SK-N-SH (cell line): ENCODE measurements around the gene MFAP1. TPM values are rescaled to one million over a fixed set of nuclear protein-coding genes. Genes with fewer than 3 reads are reported as not detected.

Experiments
- CTCF ChIA-PET: fragments of 300-600, 350-600 bp; formaldehyde crosslinking; extraction: SDS; loops from one replicate; lab custom pipeline; 2021; lab: Yijun Ruan, JAX
- POLR2A ChIA-PET: fragments of 350-600 bp; sonication (Branson Sonifier 250); formaldehyde crosslinking; extraction: SDS; loops from one replicate; lab custom pipeline; 2020; ENCODE audit warnings: antibody characterized with exemption, inconsistent platforms; lab: Yijun Ruan, JAX
- DNase-seq: peaks from one replicate; pipeline ENCODE4 v3.0.0; 2012
- H2AFZ ChIP-seq: fragments of 200-600 bp; sonication (generic); 2 replicates; pipeline ENCODE4 v1.8.1; 2016; ENCODE audit warnings: antibody characterized with exemption, mild to moderate bottlenecking, low read depth
- H3F3A ChIP-seq: fragments of 200-600 bp; sonication (generic); replicated peaks from 2 replicates; pipeline ENCODE3; 2016; ENCODE audit warnings: antibody characterized with exemption, mild to moderate bottlenecking; ENCODE audit not compliant: insufficient read depth
- H3K27ac ChIP-seq, 2 experiments: fragments of 200-500 bp in 1 of 2; fragments of 200-600 bp in 1 of 2; sonication (Bioruptor generic) in 1 of 2; sonication (generic), shearing (Covaris generic) in 1 of 2; 2 replicates each; pipeline versions ENCODE4 v1.5.1 to v1.6.1; 2014 to 2016; ENCODE audit warnings: low read depth in 2 of 2, inconsistent platforms in 1 of 2, low read length in 1 of 2, mild to moderate bottlenecking in 1 of 2, mixed read lengths in 1 of 2
- H3K27me3 ChIP-seq: fragments of 200-600 bp; sonication (generic), shearing (Covaris generic); 2 replicates; pipeline ENCODE4 v1.6.1; 2016; ENCODE audit warnings: mixed run types; ENCODE audit not compliant: insufficient read depth
- H3K36me3 ChIP-seq, 2 experiments: fragments of 200-500 bp in 1 of 2; fragments of 200-600 bp in 1 of 2; sonication (Bioruptor generic) in 1 of 2; sonication (generic) in 1 of 2; replicated peaks in 1 of 2; 2 replicates each; pipeline versions ENCODE3 to v1.5.1; 2014 to 2016; ENCODE audit warnings: low read length in 1 of 2, mild to moderate bottlenecking in 1 of 2; ENCODE audit not compliant: insufficient read depth in 2 of 2, control insufficient read depth in 1 of 2
- H3K4me1 ChIP-seq, 2 experiments: fragments of 200-500 bp in 1 of 2; fragments of 200-600 bp in 1 of 2; sonication (Bioruptor generic) in 1 of 2; sonication (generic), shearing (Covaris generic) in 1 of 2; 2 replicates each; pipeline versions ENCODE4 v1.5.1 to v1.6.1; 2014 to 2016; ENCODE audit warnings: low read depth in 1 of 2, low read length in 1 of 2, mixed run types in 1 of 2; ENCODE audit not compliant: insufficient read depth in 2 of 2, control insufficient read depth in 1 of 2
- H3K4me2 ChIP-seq: fragments of 200-600 bp; sonication (generic), shearing (Covaris generic); 2 replicates; pipeline ENCODE4 v1.6.1; 2017; ENCODE audit warnings: mixed run types
- H3K4me3 ChIP-seq, 2 experiments: fragments of 200-500 bp in 1 of 2; fragments of 200-600 bp in 1 of 2; sonication (Bioruptor generic) in 1 of 2; sonication (generic), shearing (Covaris generic) in 1 of 2; 2 replicates each; pipeline versions ENCODE4 v1.5.1 to v1.8.1; 2014 to 2016; ENCODE audit warnings: low read depth in 2 of 2, inconsistent platforms in 1 of 2, low read length in 1 of 2, mild to moderate bottlenecking in 1 of 2, mixed read lengths in 1 of 2, moderate library complexity in 1 of 2
- H3K79me2 ChIP-seq: fragments of 200-600 bp; sonication (generic); 2 replicates; pipeline ENCODE4 v1.8.1; 2017; ENCODE audit warnings: mild to moderate bottlenecking; ENCODE audit not compliant: insufficient read depth
- H3K9ac ChIP-seq: fragments of 200-600 bp; sonication (generic); 2 replicates; pipeline ENCODE4 v1.6.1; 2017; ENCODE audit warnings: mixed run types
- H3K9me2 ChIP-seq: fragments of 200-600 bp; sonication (generic); 2 replicates; pipeline ENCODE4 v1.6.1; 2017; ENCODE audit warnings: mixed run types
- H3K9me3 ChIP-seq: fragments of 200-600 bp; sonication (generic); 2 replicates; pipeline ENCODE4 v1.6.1; 2017; ENCODE audit warnings: mixed run types, mild to moderate bottlenecking, moderate library complexity
- H4K20me1 ChIP-seq: fragments of 200-600 bp; sonication (generic); 2 replicates; pipeline ENCODE4 v1.6.1; 2017; ENCODE audit warnings: mild to moderate bottlenecking, mixed run types; ENCODE audit not compliant: insufficient read depth
- CHD2 ChIP-seq: fragments of 150-350 bp; IDR thresholded peaks from 2 replicates; pipeline ENCODE4 v1.6.1; 2018; ENCODE audit warnings: low read length; ENCODE audit not compliant: partially characterized antibody
- EP300 ChIP-seq, 2 experiments: IDR thresholded peaks; 2 replicates each; pipeline versions ENCODE4 v1.4.0 to v1.6.1; 2012; ENCODE audit warnings: borderline replicate concordance in 1 of 2, low read depth in 1 of 2, low read length in 1 of 2
- FOXJ3 ChIP-seq: sonication (generic); formaldehyde crosslinking; IDR thresholded peaks from 2 replicates; pipeline ENCODE4 v1.5.1; 2020; ENCODE audit warnings: mild to moderate bottlenecking, missing genetic modification reagents
- GABPA ChIP-seq: IDR thresholded peaks from 2 replicates; pipeline ENCODE4 v1.4.0; 2012; ENCODE audit warnings: low read depth, mild to moderate bottlenecking
- JUND ChIP-seq: IDR thresholded peaks from 2 replicates; pipeline ENCODE4 v1.4.0; 2012
- MXI1 ChIP-seq: IDR thresholded peaks from 2 replicates; pipeline ENCODE4 v1.6.1; 2012; ENCODE audit warnings: mild to moderate bottlenecking, low read depth, low read length, improper control_type of control experiment
- NFIC ChIP-seq: IDR thresholded peaks from 2 replicates; pipeline ENCODE4 v1.4.0; 2012; ENCODE audit warnings: borderline replicate concordance
- RAD21 ChIP-seq: IDR thresholded peaks from 2 replicates; pipeline ENCODE4 v1.6.1; 2012; ENCODE audit warnings: mild to moderate bottlenecking, low read length
- RCOR1 ChIP-seq: fragments of 150-350 bp; IDR thresholded peaks from 2 replicates; pipeline ENCODE4 v1.6.1; 2017; ENCODE audit warnings: antibody characterized with exemption, low read length
- RFX5 ChIP-seq: IDR thresholded peaks from 2 replicates; pipeline ENCODE4 v1.6.1; 2012; ENCODE audit warnings: mild to moderate bottlenecking, improper control_type of control experiment, low read length
- SIN3A ChIP-seq: IDR thresholded peaks from 2 replicates; pipeline ENCODE4 v1.6.1; 2012; ENCODE audit warnings: low read depth, mild to moderate bottlenecking, low read length, moderate library complexity, borderline replicate concordance
- SMC3 ChIP-seq: IDR thresholded peaks from 2 replicates; pipeline ENCODE4 v1.6.1; 2012; ENCODE audit warnings: low read depth, low read length, improper control_type of control experiment
- TEAD4 ChIP-seq: IDR thresholded peaks from 2 replicates; pipeline ENCODE4 v1.4.0; 2012; ENCODE audit warnings: mild to moderate bottlenecking, borderline replicate concordance; ENCODE audit not compliant: insufficient read depth
- WGBS: methylation state at CpG from one replicate; pipeline ENCODE4 v1.1.6; 2017; ENCODE audit warnings: low lambda C conversion rate; 5-methylcytosine and 5-hydroxymethylcytosine counted together
- polyA plus RNA-seq, 3 experiments: library from polyadenylated mRNA; depleted of rRNA; stranded (reverse); fragments of >200 nt; gene quantifications; 2 replicates each; pipeline ENCODE4 v1.2.3, GENCODE V29; 2012
- TF ChIP-seq, protein P1 (sequence below): fragments of 150-350 bp; IDR thresholded peaks from 2 replicates; pipeline ENCODE4 v1.6.1; 2016; ENCODE audit warnings: mild to moderate bottlenecking, low read depth, low read length
- TF ChIP-seq, protein P2 (sequence below): fragments of 200-600 bp; sonication (generic); IDR thresholded peaks from 2 replicates; pipeline ENCODE4 v1.6.1; 2017; ENCODE audit warnings: antibody characterized with exemption, mild to moderate bottlenecking, moderate library complexity
- TF ChIP-seq, protein P3 (sequence below): IDR thresholded peaks from 2 replicates; pipeline ENCODE4; 2012

The MFAP1 gene
- polyA plus RNA-seq, 1 of the 3 experiments (the other 2 are of a cell fraction) = 16.5 TPM

DNA sequence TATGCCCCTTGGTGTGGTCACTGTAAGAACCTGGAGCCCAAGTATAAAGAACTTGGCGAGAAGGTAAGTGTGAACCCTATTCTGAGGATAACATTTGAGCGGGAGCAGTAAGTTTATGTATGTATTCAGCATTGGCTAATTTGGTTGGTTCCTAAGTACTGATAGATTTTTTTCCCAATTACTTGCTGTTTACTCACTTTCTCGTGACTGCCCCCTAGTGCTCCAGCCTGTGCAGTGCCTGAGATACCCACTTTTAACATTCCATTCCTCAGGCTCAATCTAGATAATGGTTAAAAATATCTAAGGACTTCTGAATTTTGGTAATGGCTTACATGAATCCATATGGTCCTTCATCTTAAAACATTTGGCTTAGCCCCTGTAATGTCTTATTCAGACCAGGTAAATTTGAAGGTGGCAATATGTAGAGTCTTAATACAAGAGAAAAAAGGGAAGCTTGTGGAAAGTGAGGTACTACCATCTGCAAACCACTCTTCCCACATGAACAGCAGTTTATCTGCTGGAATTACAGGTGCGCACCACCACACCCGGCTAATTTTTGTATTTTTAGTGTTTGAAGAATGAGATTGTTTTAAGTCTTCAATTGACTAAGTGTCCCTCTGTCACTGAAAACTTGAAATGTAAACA lies 54.8 kb downstream of the MFAP1 start:
- no peaks in the 10 kb centered on the region for H3K9me3 ChIP-seq
- H3K9me2 ChIP-seq = no peaks in the 10 kb centered on the region
- TF ChIP-seq MXI1 (no peak), RAD21 (peak; percentile 65), SMC3 (peak; percentile 40)
- TF ChIP-seq, protein P1, sequence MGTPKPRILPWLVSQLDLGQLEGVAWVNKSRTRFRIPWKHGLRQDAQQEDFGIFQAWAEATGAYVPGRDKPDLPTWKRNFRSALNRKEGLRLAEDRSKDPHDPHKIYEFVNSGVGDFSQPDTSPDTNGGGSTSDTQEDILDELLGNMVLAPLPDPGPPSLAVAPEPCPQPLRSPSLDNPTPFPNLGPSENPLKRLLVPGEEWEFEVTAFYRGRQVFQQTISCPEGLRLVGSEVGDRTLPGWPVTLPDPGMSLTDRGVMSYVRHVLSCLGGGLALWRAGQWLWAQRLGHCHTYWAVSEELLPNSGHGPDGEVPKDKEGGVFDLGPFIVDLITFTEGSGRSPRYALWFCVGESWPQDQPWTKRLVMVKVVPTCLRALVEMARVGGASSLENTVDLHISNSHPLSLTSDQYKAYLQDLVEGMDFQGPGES = no peak
- TF ChIP-seq, protein P2, sequence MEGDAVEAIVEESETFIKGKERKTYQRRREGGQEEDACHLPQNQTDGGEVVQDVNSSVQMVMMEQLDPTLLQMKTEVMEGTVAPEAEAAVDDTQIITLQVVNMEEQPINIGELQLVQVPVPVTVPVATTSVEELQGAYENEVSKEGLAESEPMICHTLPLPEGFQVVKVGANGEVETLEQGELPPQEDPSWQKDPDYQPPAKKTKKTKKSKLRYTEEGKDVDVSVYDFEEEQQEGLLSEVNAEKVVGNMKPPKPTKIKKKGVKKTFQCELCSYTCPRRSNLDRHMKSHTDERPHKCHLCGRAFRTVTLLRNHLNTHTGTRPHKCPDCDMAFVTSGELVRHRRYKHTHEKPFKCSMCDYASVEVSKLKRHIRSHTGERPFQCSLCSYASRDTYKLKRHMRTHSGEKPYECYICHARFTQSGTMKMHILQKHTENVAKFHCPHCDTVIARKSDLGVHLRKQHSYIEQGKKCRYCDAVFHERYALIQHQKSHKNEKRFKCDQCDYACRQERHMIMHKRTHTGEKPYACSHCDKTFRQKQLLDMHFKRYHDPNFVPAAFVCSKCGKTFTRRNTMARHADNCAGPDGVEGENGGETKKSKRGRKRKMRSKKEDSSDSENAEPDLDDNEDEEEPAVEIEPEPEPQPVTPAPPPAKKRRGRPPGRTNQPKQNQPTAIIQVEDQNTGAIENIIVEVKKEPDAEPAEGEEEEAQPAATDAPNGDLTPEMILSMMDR = peak; percentile 91
- ChIA-PET CTCF (interaction anchor here (0.7 to 2.9 kb wide), 11 partner anchors 9 to 256 kb away, joined by 3 to 14 read pairs (median 5); partner anchors contain the start of genes HYPK, SERF2 and SERINC4), POLR2A (interaction anchor here (1.0 kb wide), 1 partner anchor 21 kb away, joined by 4 read pairs; no protein-coding TSS in a partner anchor)
- 60% methylated on average over 5 of the region's 5 CpGs for WGBS
- H3K79me2 ChIP-seq = no peaks in the 10 kb centered on the region
- no peak overlapping the region for H2AFZ ChIP-seq
- DNase-seq = peak; percentile 72
- H3F3A ChIP-seq = peaks cover 52% of the 10 kb centered on the region
- peak overlapping the region in 1 of 2 experiments; percentile 7; a peak in 1 of 4 replicates for H3K27ac ChIP-seq
- no peaks in the 10 kb centered on the region for H3K27me3 ChIP-seq
- H3K36me3 ChIP-seq = peaks cover 74 to 75% of the 10 kb centered on the region in 2 experiments
- no peak overlapping the region for H3K4me3 ChIP-seq
- no peaks in the 10 kb centered on the region for H3K4me1 ChIP-seq
- peaks cover 3% of the 10 kb centered on the region; the same call in 1 of the 2 replicates for H4K20me1 ChIP-seq
- no peak overlapping the region for H3K4me2 ChIP-seq
- no peak overlapping the region for H3K9ac ChIP-seq

- Histone ChIP-seq H3K36me3 (peaks cover 59 to 87% of the 10 kb centered on the region in 2 experiments), H4K20me1 (no peaks in the 10 kb centered on the region; the same call in 1 of the 2 replicates), H3K4me2 (no peak overlapping the region), H3K4me1 (no peaks in the 10 kb centered on the region), H3K9me3 (no peaks in the 10 kb centered on the region), H2AFZ (no peak overlapping the region), H3K9me2 (no peaks in the 10 kb centered on the region), H3K9ac (no peak overlapping the region), H3F3A (peaks cover 25% of the 10 kb centered on the region), H3K27ac (peak overlapping the region; percentile 54 to 72), H3K4me3 (no peak overlapping the region), H3K27me3 (no peaks in the 10 kb centered on the region), H3K79me2 (peaks cover 9% of the 10 kb centered on the region)
- ChIA-PET CTCF (interaction anchor here (1.0 to 1.6 kb wide), 2 partner anchors 9 to 14 kb away, joined by 3 to 5 read pairs; partner anchors contain the start of gene ELL3), POLR2A (interaction anchor here (0.5 kb wide), 1 partner anchor 8 kb away, joined by 4 read pairs; no protein-coding TSS in a partner anchor)
- 53% methylated on average over 2 of the region's 2 CpGs for WGBS
- DNase-seq = peak; percentile 53
- TF ChIP-seq, protein P1 = no peak
- TF ChIP-seq RFX5 (no peak), FOXJ3 (CRISPR knock-in tag) (no peak), CHD2 (no peak), GABPA (no peak), RAD21 (no peak), SIN3A (no peak), RCOR1 (no peak), SMC3 (no peak), EP300 (IDR thresholded peaks at IDR 0.05; ENCODE audit: borderline replicate concordance in 1 of 2, low read depth in 1 of 2, low read length in 1 of 2) (peak; percentile 49 to 51; a peak in 3 of 4 replicates), TEAD4 (0 out of 2 replicates have a peak, but pooled peaks have one; percentile 20), NFIC (no peak), JUND (no peak)
- TF ChIP-seq, protein P2 = no peak
- TF ChIP-seq, protein P3, sequence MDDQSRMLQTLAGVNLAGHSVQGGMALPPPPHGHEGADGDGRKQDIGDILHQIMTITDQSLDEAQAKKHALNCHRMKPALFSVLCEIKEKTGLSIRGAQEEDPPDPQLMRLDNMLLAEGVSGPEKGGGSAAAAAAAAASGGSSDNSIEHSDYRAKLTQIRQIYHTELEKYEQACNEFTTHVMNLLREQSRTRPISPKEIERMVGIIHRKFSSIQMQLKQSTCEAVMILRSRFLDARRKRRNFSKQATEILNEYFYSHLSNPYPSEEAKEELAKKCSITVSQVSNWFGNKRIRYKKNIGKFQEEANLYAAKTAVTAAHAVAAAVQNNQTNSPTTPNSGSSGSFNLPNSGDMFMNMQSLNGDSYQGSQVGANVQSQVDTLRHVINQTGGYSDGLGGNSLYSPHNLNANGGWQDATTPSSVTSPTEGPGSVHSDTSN = no peak
These were observed 60.6 kb downstream of the MFAP1 start for GRCh38 chr15:43763819-43764446.
